GM21825 (cell line): ENCODE measurements around the gene TRIM47.

Source experiments
- ATAC-seq: cut with Tn5 transposase; IDR thresholded peaks from one replicate; pipeline ENCODE4 v1.9.1; 2021; ENCODE audit warnings: mild to moderate bottlenecking, moderate library complexity; ENCODE audit not compliant: unreplicated experiment

The TRIM47 gene

GRCh38 chr17:75834279-75834920 is 44.0 kb downstream of the TRIM47 start:
- no peak for ATAC-seq

DNA sequence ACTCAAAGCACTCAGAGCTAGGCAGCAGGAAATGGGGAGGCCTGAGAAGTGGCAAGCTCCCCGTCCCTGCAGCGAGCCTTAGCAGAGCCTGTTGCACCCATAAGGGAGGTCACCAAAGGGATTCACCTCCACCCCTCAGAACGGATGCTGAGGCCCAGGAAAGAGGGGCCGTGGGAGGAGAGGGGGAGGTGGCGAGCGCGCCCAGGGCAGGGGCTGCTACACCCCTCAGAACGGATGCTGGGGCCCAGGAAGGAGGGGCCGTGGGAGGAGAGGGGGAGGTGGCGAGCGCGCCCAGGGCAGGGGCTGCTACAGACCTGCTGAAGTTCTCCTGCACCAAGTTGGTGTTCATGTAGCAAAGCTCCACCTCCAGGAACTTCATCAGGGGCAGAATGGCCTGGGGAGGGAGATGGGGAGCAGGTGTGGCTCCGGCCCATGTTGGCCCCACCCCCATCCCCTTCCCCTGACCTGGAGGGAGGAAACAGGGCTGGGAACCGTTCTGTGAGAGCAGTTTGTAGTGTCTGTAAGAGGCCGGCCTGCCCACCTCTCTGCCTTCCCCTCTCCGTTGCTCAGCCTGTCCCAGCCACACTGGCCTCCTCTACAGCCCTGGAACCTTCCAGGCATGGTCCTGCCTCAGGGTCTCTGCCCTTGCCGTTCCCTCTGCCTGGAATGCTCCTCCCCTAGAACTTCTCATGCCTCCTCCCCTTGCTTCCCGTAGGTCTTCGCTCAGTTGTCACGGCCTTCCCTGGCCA is 45.6 kb downstream of the TRIM47 start:
- ATAC-seq = no peak

DNA sequence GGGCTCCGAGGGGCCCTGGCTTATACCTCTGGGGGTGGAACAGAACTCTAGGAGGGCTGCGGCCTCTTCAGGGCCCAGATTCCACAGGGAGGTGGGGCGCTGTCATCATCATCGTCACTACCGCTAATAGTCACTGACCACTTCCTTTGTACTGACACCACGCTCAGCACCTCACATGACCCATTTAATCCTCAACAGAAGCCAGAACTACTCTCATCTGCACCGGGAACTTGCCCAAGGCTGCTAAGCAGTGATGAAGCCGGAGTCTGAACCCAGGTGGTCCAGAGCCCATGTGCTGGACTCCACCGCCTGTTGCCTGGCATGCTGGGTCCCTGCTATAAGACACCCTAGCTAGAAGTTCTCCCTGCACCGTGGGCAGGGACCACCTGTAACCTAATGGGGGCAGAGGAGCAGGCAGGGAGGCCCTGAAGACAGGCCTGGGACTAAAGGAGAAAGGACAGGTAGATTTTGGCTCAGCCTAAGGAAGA is 46.2 kb downstream of the TRIM47 start:
- ATAC-seq = no peak

GRCh38 chr17:75831032-75831571 is 47.3 kb downstream of the TRIM47 start:
- no peak for ATAC-seq

DNA sequence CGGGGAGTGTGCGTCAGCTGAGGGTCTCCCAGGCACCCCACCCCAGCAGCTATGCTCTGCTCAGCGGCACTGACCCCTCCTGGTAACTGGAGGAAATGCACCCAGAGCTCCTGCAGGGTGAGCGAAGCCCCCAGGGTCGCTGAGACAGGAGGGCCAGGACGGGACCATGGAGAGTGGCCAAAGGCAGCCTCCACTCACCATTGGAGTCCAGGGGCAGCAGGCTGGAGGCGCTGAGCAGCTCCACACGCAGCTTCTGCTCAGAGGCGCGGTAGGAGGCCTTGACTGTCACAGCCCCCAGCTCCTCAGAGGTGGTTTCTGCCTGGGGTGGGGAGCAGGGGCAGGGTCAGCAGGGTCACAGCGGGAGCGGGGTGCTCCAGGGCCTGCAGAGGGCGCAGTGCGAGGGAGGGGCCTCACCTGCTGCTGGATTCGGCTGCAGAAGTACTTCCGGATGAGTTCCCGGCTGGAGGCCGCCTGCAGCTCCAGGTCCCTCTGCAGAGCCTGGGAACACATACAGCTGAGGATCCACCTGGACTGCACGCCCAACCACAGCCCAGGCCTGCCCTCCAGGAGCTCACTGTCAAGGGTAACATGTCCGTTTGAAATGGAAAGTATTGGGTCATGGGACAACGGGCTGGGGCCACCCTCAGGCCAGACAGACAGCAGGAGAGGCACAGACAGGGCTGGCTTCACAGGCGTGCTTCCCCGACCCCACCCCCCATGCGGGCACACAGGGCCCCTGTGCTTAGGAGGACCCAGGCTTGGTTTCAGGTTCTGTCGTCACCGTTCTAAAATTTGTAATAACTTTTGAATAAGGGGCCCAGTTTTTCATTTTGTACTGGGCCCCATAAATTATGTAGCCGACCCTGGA is 48.0 kb downstream of the TRIM47 start:
- ATAC-seq = no peak

DNA sequence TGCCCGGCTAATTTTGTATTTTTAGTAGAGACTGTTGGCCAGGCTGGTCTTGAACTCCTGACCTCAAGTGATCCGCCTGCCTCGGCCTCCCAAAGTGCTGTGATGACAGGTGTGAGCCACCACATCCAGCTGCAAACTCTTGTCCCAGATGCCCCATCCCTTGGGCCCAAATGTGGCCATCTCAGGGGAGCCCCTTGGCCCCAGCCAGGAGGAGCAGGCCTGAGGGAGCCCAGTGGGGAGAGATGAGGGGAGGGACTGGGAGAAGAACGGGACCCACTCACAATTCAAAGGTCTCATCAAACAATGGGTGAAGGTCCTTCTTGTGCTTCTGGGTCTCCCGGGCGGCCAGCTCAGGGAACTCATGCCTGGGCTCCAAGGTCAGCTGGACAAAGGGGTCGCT is 48.6 kb downstream of the TRIM47 start:
- no peak for ATAC-seq

DNA sequence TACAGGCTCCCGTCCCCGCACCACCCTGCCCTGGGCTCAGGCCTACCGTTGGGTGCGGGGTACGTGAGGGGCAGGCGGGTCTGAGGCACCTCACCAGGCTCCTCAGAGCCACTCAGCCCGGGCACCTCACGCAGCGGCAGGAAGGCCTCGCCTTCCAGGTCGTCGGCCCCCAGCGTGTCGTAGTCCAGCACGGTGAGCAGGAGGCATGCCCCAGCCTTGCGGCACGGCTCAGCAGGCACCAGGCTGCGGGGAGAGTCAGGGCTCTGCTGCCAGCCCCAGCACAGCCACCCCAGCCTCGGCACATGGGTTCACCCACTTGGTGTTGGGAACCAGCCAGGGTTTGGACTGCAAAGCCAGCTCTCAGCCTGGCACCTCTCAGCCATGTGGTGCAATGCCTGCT is 49.6 kb downstream of the TRIM47 start:
- no peak for ATAC-seq

- no peak for ATAC-seq
Observed at GRCh38 chr17:75828076-75828400, 50.3 kb downstream of the TRIM47 start.

- no peak for ATAC-seq
Observed at GRCh38 chr17:75827308-75828075, 50.9 kb downstream of the TRIM47 start.

GRCh38 chr17:75826561-75827307 is 51.6 kb downstream of the TRIM47 start:
- no peak for ATAC-seq

GRCh38 chr17:75825748-75826370 is 52.5 kb downstream of the TRIM47 start:
- ATAC-seq = no peak

GRCh38 chr17:75825149-75825552 is 53.2 kb downstream of the TRIM47 start:
- ATAC-seq = no peak

DNA sequence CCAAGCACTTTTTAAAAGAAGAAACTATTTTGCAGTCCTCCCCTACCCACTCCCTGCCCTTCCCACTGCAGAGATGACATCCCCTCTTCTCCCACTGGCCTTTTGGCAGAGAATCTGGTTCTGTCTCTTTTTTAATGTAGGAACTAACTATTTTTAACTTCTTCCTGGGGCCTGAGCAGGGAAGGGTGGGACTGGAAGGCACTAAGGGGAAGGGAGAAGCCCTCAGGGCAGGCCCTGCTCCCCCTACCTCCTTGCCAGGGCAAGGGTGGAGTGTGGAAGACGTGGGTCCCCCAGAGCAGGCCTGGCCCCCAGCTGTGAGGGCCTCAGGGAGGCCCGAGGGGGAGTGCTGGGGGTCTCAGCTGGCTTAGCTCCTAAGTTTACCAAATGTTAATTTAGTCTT is 53.7 kb downstream of the TRIM47 start:
- ATAC-seq = no peak
